ENCODE measurements around the gene ATG9B. TPM values are rescaled to one million over a fixed set of nuclear protein-coding genes. Genes with fewer than 3 reads are reported as not detected.
A peak's percentile ranks its signal among the peaks of the same experiment; 100 is the strongest.

Gene ATG9B
- total RNA-seq, 1 donor from 2014 or later = not detected

- H3K27me3 ChIP-seq (ENCODE audit: control insufficient read depth in 3 of 3, insufficient read depth in 3 of 3, low read length in 3 of 3) = no peaks in the 10 kb centered on the region
- H3K9me3 ChIP-seq (ENCODE audit: control insufficient read depth in 3 of 3, low read length in 3 of 3) = no peaks in the 10 kb centered on the region
- peak overlapping the region; percentile 83 to 97 (median 95) for H3K9ac ChIP-seq (ENCODE audit: low read depth in 1 of 3, low read length in 3 of 3)
- peak overlapping the region; percentile 98 for H3K27ac ChIP-seq (ENCODE audit: low read depth, low read length)
- peak overlapping the region; percentile 86 to 94 (median 90) for H3K4me3 ChIP-seq (ENCODE audit: low read length in 3 of 3)
- peaks cover 0 to 7% (median 4%) of the 10 kb centered on the region in 3 donors for H3K36me3 ChIP-seq (ENCODE audit: control insufficient read depth in 3 of 3, insufficient read depth in 3 of 3, low read length in 3 of 3)
- peaks cover 47 to 51% (median 49%) of the 10 kb centered on the region in 3 donors for H3K4me1 ChIP-seq (ENCODE audit: control insufficient read depth in 3 of 3, insufficient read depth in 3 of 3, low read length in 3 of 3)
These were observed 34.6 kb upstream of the ATG9B start for GRCh38 chr7:151058781-151059366.

GRCh38 chr7:151057989-151058780 is 33.9 kb upstream of the ATG9B start:
- no peaks in the 10 kb centered on the region for H3K27me3 ChIP-seq (ENCODE audit: control insufficient read depth in 3 of 3, insufficient read depth in 3 of 3, low read length in 3 of 3)
- H3K4me3 ChIP-seq (ENCODE audit: low read length in 3 of 3) = peak overlapping the region; percentile 90 to 95 (median 94)
- H3K27ac ChIP-seq (ENCODE audit: low read depth, low read length) = peak overlapping the region; percentile 98
- H3K9me3 ChIP-seq (ENCODE audit: control insufficient read depth in 3 of 3, low read length in 3 of 3) = no peaks in the 10 kb centered on the region
- H3K36me3 ChIP-seq (ENCODE audit: control insufficient read depth in 3 of 3, insufficient read depth in 3 of 3, low read length in 3 of 3) = peaks cover 0 to 6% (median 4%) of the 10 kb centered on the region in 3 donors
- H3K9ac ChIP-seq (ENCODE audit: low read depth in 1 of 3, low read length in 3 of 3) = peak overlapping the region; percentile 83 to 97 (median 95)
- H3K4me1 ChIP-seq (ENCODE audit: control insufficient read depth in 3 of 3, insufficient read depth in 3 of 3, low read length in 3 of 3) = peaks cover 43 to 49% (median 48%) of the 10 kb centered on the region in 3 donors

- H3K4me1 ChIP-seq (ENCODE audit: control insufficient read depth in 3 of 3, insufficient read depth in 3 of 3, low read length in 3 of 3) = peaks cover 40 to 48% (median 47%) of the 10 kb centered on the region in 3 donors
- H3K4me3 ChIP-seq (ENCODE audit: low read length in 3 of 3) = peak within 1 kb of the TSS; percentile 90 to 95 (median 94)
- H3K9me3 ChIP-seq (ENCODE audit: control insufficient read depth in 3 of 3, low read length in 3 of 3) = no peaks in the 10 kb centered on the region
- H3K27me3 ChIP-seq (ENCODE audit: control insufficient read depth in 3 of 3, insufficient read depth in 3 of 3, low read length in 3 of 3) = no peaks in the 10 kb centered on the region
- peak within 1 kb of the TSS; percentile 83 to 97 (median 95) for H3K9ac ChIP-seq (ENCODE audit: low read depth in 1 of 3, low read length in 3 of 3)
- H3K36me3 ChIP-seq (ENCODE audit: control insufficient read depth in 3 of 3, insufficient read depth in 3 of 3, low read length in 3 of 3) = peaks cover 0 to 6% (median 4%) of the 10 kb centered on the region in 3 donors
- H3K27ac ChIP-seq (ENCODE audit: low read depth, low read length) = peak within 1 kb of the TSS; percentile 98
These were observed 33.3 kb upstream of the ATG9B start, which contains the start of gene CDK5 for GRCh38 chr7:151057506-151057988. TSS of gene CDK5 (minus strand) at chr7:151057897. CDS start at chr7:151057848, 49 bp downstream.

GRCh38 chr7:151056666-151057505 is 32.6 kb upstream of the ATG9B start:
- peak overlapping the region; percentile 73 to 90 (median 80) for H3K9ac ChIP-seq (ENCODE audit: low read depth in 1 of 3, low read length in 3 of 3)
- H3K4me3 ChIP-seq (ENCODE audit: low read length in 3 of 3) = peak overlapping the region; percentile 90 to 95 (median 94)
- H3K9me3 ChIP-seq (ENCODE audit: control insufficient read depth in 3 of 3, low read length in 3 of 3) = no peaks in the 10 kb centered on the region
- peaks cover 0 to 6% (median 4%) of the 10 kb centered on the region in 3 donors for H3K36me3 ChIP-seq (ENCODE audit: control insufficient read depth in 3 of 3, insufficient read depth in 3 of 3, low read length in 3 of 3)
- H3K4me1 ChIP-seq (ENCODE audit: control insufficient read depth in 3 of 3, insufficient read depth in 3 of 3, low read length in 3 of 3) = peaks cover 38 to 42% (median 41%) of the 10 kb centered on the region in 3 donors
- H3K27me3 ChIP-seq (ENCODE audit: control insufficient read depth in 3 of 3, insufficient read depth in 3 of 3, low read length in 3 of 3) = no peaks in the 10 kb centered on the region
- H3K27ac ChIP-seq (ENCODE audit: low read depth, low read length) = peak overlapping the region; percentile 98

- Histone ChIP-seq H3K27me3 (ENCODE audit: control insufficient read depth in 3 of 3, insufficient read depth in 3 of 3, low read length in 3 of 3) (no peaks in the 10 kb centered on the region), H3K4me1 (ENCODE audit: control insufficient read depth in 3 of 3, insufficient read depth in 3 of 3, low read length in 3 of 3) (peaks cover 34 to 36% (median 35%) of the 10 kb centered on the region in 3 donors), H3K27ac (ENCODE audit: low read depth, low read length) (no peak overlapping the region), H3K9ac (ENCODE audit: low read depth in 1 of 3, low read length in 3 of 3) (no peak overlapping the region), H3K36me3 (ENCODE audit: control insufficient read depth in 3 of 3, insufficient read depth in 3 of 3, low read length in 3 of 3) (peaks cover 0 to 6% (median 4%) of the 10 kb centered on the region in 3 donors), H3K4me3 (ENCODE audit: low read length in 3 of 3) (no peak overlapping the region), H3K9me3 (ENCODE audit: control insufficient read depth in 3 of 3, low read length in 3 of 3) (no peaks in the 10 kb centered on the region)
These were observed 32.0 kb upstream of the ATG9B start for GRCh38 chr7:151056283-151056665.

GRCh38 chr7:151053751-151054150 is 29.5 kb upstream of the ATG9B start:
- Histone ChIP-seq H3K4me3 (ENCODE audit: low read length in 3 of 3) (no peak overlapping the region), H3K9ac (ENCODE audit: low read depth in 1 of 3, low read length in 3 of 3) (no peak overlapping the region), H3K36me3 (ENCODE audit: control insufficient read depth in 3 of 3, insufficient read depth in 3 of 3, low read length in 3 of 3) (peaks cover 0 to 6% (median 4%) of the 10 kb centered on the region in 3 donors), H3K9me3 (ENCODE audit: control insufficient read depth in 3 of 3, low read length in 3 of 3) (no peaks in the 10 kb centered on the region), H3K27ac (ENCODE audit: low read depth, low read length) (no peak overlapping the region), H3K4me1 (ENCODE audit: control insufficient read depth in 3 of 3, insufficient read depth in 3 of 3, low read length in 3 of 3) (peaks cover 18 to 20% (median 19%) of the 10 kb centered on the region in 3 donors), H3K27me3 (ENCODE audit: control insufficient read depth in 3 of 3, insufficient read depth in 3 of 3, low read length in 3 of 3) (peaks cover 0 to 11% (median 8%) of the 10 kb centered on the region in 3 donors)

GRCh38 chr7:151053096-151053495 is 28.8 kb upstream of the ATG9B start:
- Histone ChIP-seq H3K27me3 (ENCODE audit: control insufficient read depth in 3 of 3, insufficient read depth in 3 of 3, low read length in 3 of 3) (peaks cover 0 to 11% (median 8%) of the 10 kb centered on the region in 3 donors), H3K27ac (ENCODE audit: low read depth, low read length) (no peak overlapping the region), H3K4me3 (ENCODE audit: low read length in 3 of 3) (no peak overlapping the region), H3K9ac (ENCODE audit: low read depth in 1 of 3, low read length in 3 of 3) (no peak overlapping the region), H3K4me1 (ENCODE audit: control insufficient read depth in 3 of 3, insufficient read depth in 3 of 3, low read length in 3 of 3) (peaks cover 11 to 15% (median 14%) of the 10 kb centered on the region in 3 donors), H3K36me3 (ENCODE audit: control insufficient read depth in 3 of 3, insufficient read depth in 3 of 3, low read length in 3 of 3) (peaks cover 0 to 6% (median 4%) of the 10 kb centered on the region in 3 donors), H3K9me3 (ENCODE audit: control insufficient read depth in 3 of 3, low read length in 3 of 3) (no peaks in the 10 kb centered on the region)

GRCh38 chr7:151051108-151051507 is 26.8 kb upstream of the ATG9B start:
- Histone ChIP-seq H3K4me3 (ENCODE audit: low read length in 3 of 3) (no peak overlapping the region), H3K9ac (ENCODE audit: low read depth in 1 of 3, low read length in 3 of 3) (no peak overlapping the region), H3K9me3 (ENCODE audit: control insufficient read depth in 3 of 3, low read length in 3 of 3) (no peaks in the 10 kb centered on the region), H3K36me3 (ENCODE audit: control insufficient read depth in 3 of 3, insufficient read depth in 3 of 3, low read length in 3 of 3) (peaks cover 4 to 6% (median 4%) of the 10 kb centered on the region in 3 donors), H3K27me3 (ENCODE audit: control insufficient read depth in 3 of 3, insufficient read depth in 3 of 3, low read length in 3 of 3) (peaks cover 0 to 11% (median 8%) of the 10 kb centered on the region in 3 donors), H3K27ac (ENCODE audit: low read depth, low read length) (no peak overlapping the region), H3K4me1 (ENCODE audit: control insufficient read depth in 3 of 3, insufficient read depth in 3 of 3, low read length in 3 of 3) (peaks cover 0 to 4% (median 3%) of the 10 kb centered on the region in 3 donors)

GRCh38 chr7:151048911-151049463 is 24.7 kb upstream of the ATG9B start:
- H3K4me1 ChIP-seq (ENCODE audit: control insufficient read depth in 3 of 3, insufficient read depth in 3 of 3, low read length in 3 of 3) = peaks cover 0 to 4% (median 3%) of the 10 kb centered on the region in 3 donors
- peaks cover 4 to 8% (median 4%) of the 10 kb centered on the region in 3 donors for H3K36me3 ChIP-seq (ENCODE audit: control insufficient read depth in 3 of 3, insufficient read depth in 3 of 3, low read length in 3 of 3)
- no peak overlapping the region for H3K9ac ChIP-seq (ENCODE audit: low read depth in 1 of 3, low read length in 3 of 3)
- no peaks in the 10 kb centered on the region for H3K9me3 ChIP-seq (ENCODE audit: control insufficient read depth in 3 of 3, low read length in 3 of 3)
- H3K4me3 ChIP-seq (ENCODE audit: low read length in 3 of 3) = no peak overlapping the region
- H3K27me3 ChIP-seq (ENCODE audit: control insufficient read depth in 3 of 3, insufficient read depth in 3 of 3, low read length in 3 of 3) = peaks cover 0 to 11% (median 8%) of the 10 kb centered on the region in 3 donors
- H3K27ac ChIP-seq (ENCODE audit: low read depth, low read length) = no peak overlapping the region
